HCT116 (cell line): ENCODE results near the gene ATG4B. TPM values are rescaled to one million over a fixed set of nuclear protein-coding genes. Genes with fewer than 3 reads are reported as not detected.

Experiments used
- ATAC-seq: fragments of 200-7000 bp; cut with Tn5 transposase; 2 replicates; pipeline ENCODE4 v1.9.1; 2020; ENCODE audit warnings: mild to moderate bottlenecking, moderate library complexity
- BruUV-seq: library from RNA; stranded (reverse); fragments of 400-500 nt; replicated peaks from 2 replicates; lab custom pipeline; 2021; lab: Mats Ljungman, UMichigan
- CTCF ChIA-PET: fragments of 300-600 bp; sonication (Branson Sonifier 250); formaldehyde crosslinking; loops from one replicate; lab custom pipeline; 2021; ENCODE audit warnings: antibody characterized with exemption; lab: Charles Lee
- POLR2A ChIA-PET: fragments of 300-600, 350-600 bp; sonication (Branson Sonifier 250); formaldehyde crosslinking; loops from one replicate; lab custom pipeline; 2021; ENCODE audit warnings: antibody characterized with exemption; lab: Charles Lee
- RAD21 ChIA-PET, 2 experiments: fragments of 300-600 bp; sonication (Branson Sonifier 250); formaldehyde crosslinking; loops; one replicate each; lab custom pipeline; 2023; ENCODE audit warnings: low total read pairs in 2 of 2; ENCODE audit not compliant: uncharacterized antibody in 2 of 2, unreplicated experiment in 2 of 2, low non-redundant PET in 1 of 2; lab: Charles Lee
- DNase-seq: peaks from one replicate; pipeline ENCODE4 v3.0.0-alpha.2; 2010; ENCODE audit warnings: low read depth, low spot score
- H2AFZ ChIP-seq: fragments of 200-600 bp; shearing (Covaris generic), sonication (generic); 2 replicates; pipeline ENCODE4 v1.6.1; 2017; ENCODE audit warnings: low read depth, mixed run types, mixed read lengths, antibody characterized with exemption, low read length; ENCODE audit not compliant: poor library complexity, severe bottlenecking
- H3K27ac ChIP-seq: 2 replicates; pipeline ENCODE4 v1.5.1; 2012; ENCODE audit warnings: low read depth, low read length
- H3K27me3 ChIP-seq: fragments of 200-600 bp; sonication (generic); 2 replicates; pipeline ENCODE4 v1.6.1; 2016; ENCODE audit warnings: mixed run types, low read length, mixed read lengths; ENCODE audit not compliant: insufficient read depth
- H3K36me3 ChIP-seq, 2 experiments: fragments of 200-500 bp in 1 of 2; fragments of 200-600 bp in 1 of 2; sonication (Bioruptor generic) in 1 of 2; sonication (generic) in 1 of 2; 2 replicates each; pipeline versions ENCODE4 v1.5.1 to v1.6.1; 2014 to 2016; ENCODE audit warnings: low read length in 2 of 2, inconsistent platforms in 1 of 2, mixed read lengths in 1 of 2, mixed run types in 1 of 2; ENCODE audit not compliant: insufficient read depth in 2 of 2, control insufficient read depth in 1 of 2
- H3K4me1 ChIP-seq, 2 experiments: fragments of 200-600 bp in 1 of 2; sonication (generic) in 1 of 2; 2 replicates each; pipeline versions ENCODE4 v1.5.1 to v1.6.1; 2012 to 2017; ENCODE audit warnings: low read length in 2 of 2, inconsistent platforms in 1 of 2, mild to moderate bottlenecking in 1 of 2, mixed read lengths in 1 of 2, mixed run types in 1 of 2, moderate library complexity in 1 of 2; ENCODE audit not compliant: insufficient read depth in 2 of 2, control insufficient read depth in 1 of 2
- H3K4me2 ChIP-seq: fragments of 200-600 bp; sonication (generic); 2 replicates; pipeline ENCODE4 v1.6.1; 2017; ENCODE audit warnings: mixed run types, low read length, mixed read lengths
- H3K4me3 ChIP-seq, 2 experiments: fragments of 200-600 bp in 1 of 2; sonication (generic) in 1 of 2; replicated peaks in 1 of 2; 2 replicates each; pipeline ENCODE4 v1.5.1; 2011 to 2016; ENCODE audit warnings: low read length in 2 of 2, control low read depth in 1 of 2, low read depth in 1 of 2, mild to moderate bottlenecking in 1 of 2, mixed read lengths in 1 of 2, mixed run types in 1 of 2
- H3K79me2 ChIP-seq: fragments of 200-600 bp; sonication (generic); 2 replicates; pipeline ENCODE4 v1.6.1; 2017; ENCODE audit warnings: mild to moderate bottlenecking, mixed run types, low read length, moderate library complexity, mixed read lengths; ENCODE audit not compliant: insufficient read depth
- H3K9ac ChIP-seq: fragments of 200-600 bp; sonication (generic); 2 replicates; pipeline ENCODE4 v1.6.1; 2016; ENCODE audit warnings: low read length, mixed read lengths
- H3K9me2 ChIP-seq: fragments of 200-600 bp; sonication (generic), shearing (Covaris generic); 2 replicates; pipeline ENCODE4 v1.6.1; 2017; ENCODE audit warnings: mixed run types, mild to moderate bottlenecking, moderate library complexity; ENCODE audit not compliant: insufficient read depth
- H3K9me3 ChIP-seq, 2 experiments: fragments of 200-500 bp in 1 of 2; fragments of 200-600 bp in 1 of 2; sonication (Bioruptor generic) in 1 of 2; sonication (generic) in 1 of 2; 2 replicates each; pipeline ENCODE4 v1.6.1; 2014 to 2017; ENCODE audit warnings: low read length in 2 of 2, mixed read lengths in 2 of 2, inconsistent platforms in 1 of 2, low read depth in 1 of 2, mild to moderate bottlenecking in 1 of 2, mixed run types in 1 of 2, moderate library complexity in 1 of 2; ENCODE audit not compliant: control insufficient read depth in 1 of 2, insufficient read depth in 1 of 2
- H4K20me1 ChIP-seq: fragments of 200-600 bp; sonication (generic), shearing (Covaris generic); 2 replicates; pipeline ENCODE4 v1.6.1; 2017; ENCODE audit warnings: mixed run types, mild to moderate bottlenecking, moderate library complexity; ENCODE audit not compliant: insufficient read depth
- CBX3 ChIP-seq: IDR thresholded peaks from 2 replicates; pipeline ENCODE4 v1.6.1; 2012; ENCODE audit warnings: low read depth
- EGR1 ChIP-seq: IDR thresholded peaks from 2 replicates; pipeline ENCODE4 v1.6.1; 2012; ENCODE audit warnings: low read depth
- ELF1 ChIP-seq: IDR thresholded peaks from 2 replicates; pipeline ENCODE4 v1.6.1; 2012; ENCODE audit warnings: low read depth, borderline replicate concordance
- EZH2 ChIP-seq: fragments of 200-600 bp; sonication (generic); IDR thresholded peaks from 2 replicates; pipeline ENCODE4 v1.6.1; 2017; ENCODE audit warnings: antibody characterized with exemption, mixed run types
- MAX ChIP-seq: IDR thresholded peaks from 2 replicates; pipeline ENCODE4 v1.6.1; 2012
- POLR2A ChIP-seq: IDR thresholded peaks from 2 replicates; pipeline ENCODE4 v1.7.0; 2011; ENCODE audit warnings: borderline replicate concordance; ENCODE audit not compliant: insufficient read depth, insufficient read length; ENCODE audit errors: extremely low read depth
- RAD21 ChIP-seq: IDR thresholded peaks from 2 replicates; pipeline ENCODE4 v1.6.1; 2012; ENCODE audit warnings: low read depth, mild to moderate bottlenecking
- SIN3A ChIP-seq: IDR thresholded peaks from 2 replicates; pipeline ENCODE4 v1.6.1; 2012; ENCODE audit warnings: low read depth
- SP1 ChIP-seq: IDR thresholded peaks from 2 replicates; pipeline ENCODE4 v1.6.1; 2012; ENCODE audit warnings: low read depth
- ZBTB33 ChIP-seq: IDR thresholded peaks from 2 replicates; pipeline ENCODE4 v1.6.1; 2011; ENCODE audit warnings: mild to moderate bottlenecking, low read length, moderate library complexity; ENCODE audit not compliant: insufficient replicate concordance; ENCODE audit errors: extremely low read depth
- ZFX ChIP-seq: fragments of 450-650 bp; IDR thresholded peaks from 2 replicates; pipeline ENCODE4 v1.6.1; 2017
- intact Hi-C: fragments of 100-400 bp; cut with micrococcal nuclease; formaldehyde crosslinking; loops from 2 replicates; pipeline ENCODE4 v1.10.0; 2022
- total RNA-seq: library from RNA; stranded (reverse); gene quantifications from one replicate; pipeline ENCODE4 v1.2.1, GENCODE V29; 2021; ENCODE audit not compliant: unreplicated experiment
- TF ChIP-seq, protein P1 (sequence below): IDR thresholded peaks from 2 replicates; pipeline ENCODE4 v1.6.1; 2012
- TF ChIP-seq, protein P2 (sequence below): IDR thresholded peaks from 2 replicates; pipeline ENCODE4 v1.6.1; 2012; ENCODE audit warnings: low read depth

The ATG4B gene
- total RNA-seq, 1 experiment from 2014 or later, result 87.4 TPM

DNA sequence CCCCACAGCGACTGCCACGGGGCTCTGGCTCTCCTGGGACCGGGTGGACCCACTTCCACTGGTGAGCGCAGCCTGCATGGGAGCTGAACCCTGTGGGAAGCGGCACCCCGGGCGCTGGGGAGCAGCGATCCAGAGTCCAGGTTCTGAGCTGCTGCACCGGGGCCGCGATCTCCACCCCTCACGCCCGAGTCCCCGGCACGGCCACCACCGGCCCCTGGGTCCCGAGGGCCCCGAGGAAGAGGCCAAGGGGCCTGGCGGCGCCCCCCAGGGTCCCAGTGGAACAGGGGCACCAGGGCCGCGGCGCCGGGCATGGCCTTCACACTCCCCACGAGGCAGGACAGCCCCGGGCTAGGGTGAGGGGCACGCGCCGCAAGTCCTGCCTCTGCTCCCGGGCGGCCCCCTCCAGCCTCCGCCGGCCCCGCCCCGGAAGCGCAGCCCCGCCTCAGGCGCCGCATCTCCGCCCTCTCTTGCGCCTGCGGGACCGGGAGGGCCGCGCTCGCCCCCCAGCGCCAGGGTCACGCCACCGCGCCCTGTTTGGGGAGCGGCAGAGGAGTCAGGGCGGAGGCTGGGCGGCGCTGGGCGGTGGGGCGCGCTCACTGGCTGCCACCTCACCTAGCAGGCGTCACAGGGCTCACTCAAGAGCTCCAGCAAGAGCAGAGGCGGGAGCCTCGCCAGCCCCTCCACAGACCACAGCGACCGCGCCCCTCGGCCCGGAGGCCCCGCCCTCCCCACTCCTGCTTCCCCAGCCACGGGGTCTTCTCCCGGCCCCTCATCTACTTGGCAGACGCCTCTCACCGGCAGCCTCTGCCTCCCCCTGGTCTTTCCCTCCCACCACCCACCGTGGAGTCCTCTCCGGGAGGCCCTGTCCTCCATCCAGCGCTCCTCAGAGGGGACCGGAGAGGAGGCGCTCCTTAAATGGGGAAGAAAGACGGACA, 27.4 kb upstream of the ATG4B start:
- Histone ChIP-seq H3K27me3 (no peaks in the 10 kb centered on the region), H3K27ac (no peak overlapping the region), H3K9me2 (no peaks in the 10 kb centered on the region), H3K9ac (no peak overlapping the region), H3K4me1 (peaks cover 0 to 3% of the 10 kb centered on the region in 2 experiments; a peak in 1 of 4 replicates), H4K20me1 (no peaks in the 10 kb centered on the region), H3K36me3 (peaks cover 0 to 11% of the 10 kb centered on the region in 2 experiments; a peak in 2 of 4 replicates), H3K9me3 (no peaks in the 10 kb centered on the region), H3K4me3 (no peak overlapping the region), H3K4me2 (no peak overlapping the region), H3K79me2 (peaks cover 61% of the 10 kb centered on the region), H2AFZ (no peak overlapping the region)
- ChIA-PET RAD21 (no interaction called here), CTCF (no interaction called here), POLR2A (no interaction called here)
- intact Hi-C loops, result no loop called here
- no TSS peak for BruUV-seq
- no peak for TF ChIP-seq SIN3A
- TF ChIP-seq, protein P1, sequence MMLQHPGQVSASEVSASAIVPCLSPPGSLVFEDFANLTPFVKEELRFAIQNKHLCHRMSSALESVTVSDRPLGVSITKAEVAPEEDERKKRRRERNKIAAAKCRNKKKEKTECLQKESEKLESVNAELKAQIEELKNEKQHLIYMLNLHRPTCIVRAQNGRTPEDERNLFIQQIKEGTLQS, result no peak
- no peak for TF ChIP-seq ZBTB33
- TF ChIP-seq POLR2A, result no peak
- no peak for TF ChIP-seq CBX3
- TF ChIP-seq SP1, result no peak
- TF ChIP-seq EGR1, result no peak
- TF ChIP-seq EZH2, result no peak
- no peak for TF ChIP-seq ZFX
- TF ChIP-seq, protein P2, sequence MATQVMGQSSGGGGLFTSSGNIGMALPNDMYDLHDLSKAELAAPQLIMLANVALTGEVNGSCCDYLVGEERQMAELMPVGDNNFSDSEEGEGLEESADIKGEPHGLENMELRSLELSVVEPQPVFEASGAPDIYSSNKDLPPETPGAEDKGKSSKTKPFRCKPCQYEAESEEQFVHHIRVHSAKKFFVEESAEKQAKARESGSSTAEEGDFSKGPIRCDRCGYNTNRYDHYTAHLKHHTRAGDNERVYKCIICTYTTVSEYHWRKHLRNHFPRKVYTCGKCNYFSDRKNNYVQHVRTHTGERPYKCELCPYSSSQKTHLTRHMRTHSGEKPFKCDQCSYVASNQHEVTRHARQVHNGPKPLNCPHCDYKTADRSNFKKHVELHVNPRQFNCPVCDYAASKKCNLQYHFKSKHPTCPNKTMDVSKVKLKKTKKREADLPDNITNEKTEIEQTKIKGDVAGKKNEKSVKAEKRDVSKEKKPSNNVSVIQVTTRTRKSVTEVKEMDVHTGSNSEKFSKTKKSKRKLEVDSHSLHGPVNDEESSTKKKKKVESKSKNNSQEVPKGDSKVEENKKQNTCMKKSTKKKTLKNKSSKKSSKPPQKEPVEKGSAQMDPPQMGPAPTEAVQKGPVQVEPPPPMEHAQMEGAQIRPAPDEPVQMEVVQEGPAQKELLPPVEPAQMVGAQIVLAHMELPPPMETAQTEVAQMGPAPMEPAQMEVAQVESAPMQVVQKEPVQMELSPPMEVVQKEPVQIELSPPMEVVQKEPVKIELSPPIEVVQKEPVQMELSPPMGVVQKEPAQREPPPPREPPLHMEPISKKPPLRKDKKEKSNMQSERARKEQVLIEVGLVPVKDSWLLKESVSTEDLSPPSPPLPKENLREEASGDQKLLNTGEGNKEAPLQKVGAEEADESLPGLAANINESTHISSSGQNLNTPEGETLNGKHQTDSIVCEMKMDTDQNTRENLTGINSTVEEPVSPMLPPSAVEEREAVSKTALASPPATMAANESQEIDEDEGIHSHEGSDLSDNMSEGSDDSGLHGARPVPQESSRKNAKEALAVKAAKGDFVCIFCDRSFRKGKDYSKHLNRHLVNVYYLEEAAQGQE, result no peak
- TF ChIP-seq MAX, result no peak
- TF ChIP-seq RAD21, result no peak
- TF ChIP-seq ELF1, result no peak
- no peak for DNase-seq
- peak; percentile 84 for ATAC-seq
